Measurements from ENCODE around the gene SRC. TPM values are rescaled to one million over a fixed set of nuclear protein-coding genes. Genes with fewer than 3 reads are reported as not detected.

The SRC gene
- polyA plus RNA-seq, 1 donor = 165 TPM

- Histone ChIP-seq H3K27ac (ENCODE audit: low read length) (no peak overlapping the region), H3K36me3 (ENCODE audit: control insufficient read depth, insufficient read depth, low read length) (no peaks in the 10 kb centered on the region), H3K27me3 (ENCODE audit: control insufficient read depth, insufficient read depth, low read length) (peaks cover 16% of the 10 kb centered on the region), H3K4me3 (ENCODE audit: low read length) (no peak overlapping the region), H3K4me1 (ENCODE audit: control insufficient read depth, insufficient read depth, low read length) (no peaks in the 10 kb centered on the region), H3K9me3 (ENCODE audit: control insufficient read depth, low read depth, low read length) (peaks cover 5% of the 10 kb centered on the region)
- no peak for DNase-seq
- 100% methylated on average over 1 of the region's 12 CpGs for WGBS (ENCODE audit: insufficient coverage, low lambda C conversion rate)
Measured at GRCh38 chr20:37431786-37432185, 85.8 kb downstream of the SRC start.

GRCh38 chr20:37432606-37433005 lies 86.7 kb downstream of the SRC start:
- Histone ChIP-seq H3K27ac (ENCODE audit: low read length) (no peak overlapping the region), H3K4me1 (ENCODE audit: control insufficient read depth, insufficient read depth, low read length) (no peaks in the 10 kb centered on the region), H3K4me3 (ENCODE audit: low read length) (no peak overlapping the region), H3K36me3 (ENCODE audit: control insufficient read depth, insufficient read depth, low read length) (no peaks in the 10 kb centered on the region), H3K27me3 (ENCODE audit: control insufficient read depth, insufficient read depth, low read length) (peaks cover 13% of the 10 kb centered on the region), H3K9me3 (ENCODE audit: control insufficient read depth, low read depth, low read length) (peaks cover 5% of the 10 kb centered on the region)
- DNase-seq = no peak
- WGBS (ENCODE audit: insufficient coverage, low lambda C conversion rate) = no CpG with 5 or more reads among the region's 1 CpG

- no peak overlapping the region for H3K27ac ChIP-seq (ENCODE audit: low read length)
- no peaks in the 10 kb centered on the region for H3K9me3 ChIP-seq (ENCODE audit: control insufficient read depth, low read depth, low read length)
- H3K4me1 ChIP-seq (ENCODE audit: control insufficient read depth, insufficient read depth, low read length) = no peaks in the 10 kb centered on the region
- 0% methylated on average over 1 of the region's 4 CpGs for WGBS (ENCODE audit: insufficient coverage, low lambda C conversion rate)
- H3K4me3 ChIP-seq (ENCODE audit: low read length) = no peak overlapping the region
- H3K27me3 ChIP-seq (ENCODE audit: control insufficient read depth, insufficient read depth, low read length) = peaks cover 6% of the 10 kb centered on the region
- no peaks in the 10 kb centered on the region for H3K36me3 ChIP-seq (ENCODE audit: control insufficient read depth, insufficient read depth, low read length)
- no peak for DNase-seq
Measured at GRCh38 chr20:37435607-37436006, 89.7 kb downstream of the SRC start.

- Histone ChIP-seq H3K4me3 (ENCODE audit: low read length) (no peak overlapping the region), H3K27ac (ENCODE audit: low read length) (no peak overlapping the region), H3K4me1 (ENCODE audit: control insufficient read depth, insufficient read depth, low read length) (no peaks in the 10 kb centered on the region), H3K36me3 (ENCODE audit: control insufficient read depth, insufficient read depth, low read length) (no peaks in the 10 kb centered on the region), H3K27me3 (ENCODE audit: control insufficient read depth, insufficient read depth, low read length) (peaks cover 6% of the 10 kb centered on the region), H3K9me3 (ENCODE audit: control insufficient read depth, low read depth, low read length) (no peaks in the 10 kb centered on the region)
- WGBS (ENCODE audit: insufficient coverage, low lambda C conversion rate) = 100% methylated on average over 1 of the region's 9 CpGs
- DNase-seq = no peak
Measured at GRCh38 chr20:37436527-37437186, 90.7 kb downstream of the SRC start.

- Histone ChIP-seq H3K36me3 (ENCODE audit: control insufficient read depth, insufficient read depth, low read length) (no peaks in the 10 kb centered on the region), H3K4me3 (ENCODE audit: low read length) (no peak overlapping the region), H3K9me3 (ENCODE audit: control insufficient read depth, low read depth, low read length) (no peaks in the 10 kb centered on the region), H3K27me3 (ENCODE audit: control insufficient read depth, insufficient read depth, low read length) (peaks cover 6% of the 10 kb centered on the region), H3K4me1 (ENCODE audit: control insufficient read depth, insufficient read depth, low read length) (no peaks in the 10 kb centered on the region), H3K27ac (ENCODE audit: low read length) (no peak overlapping the region)
- no CpG with 5 or more reads among the region's 8 CpGs for WGBS (ENCODE audit: insufficient coverage, low lambda C conversion rate)
- no peak for DNase-seq
Measured at GRCh38 chr20:37437676-37438075, 91.7 kb downstream of the SRC start.

GRCh38 chr20:37438464-37439222 lies 92.7 kb downstream of the SRC start:
- no peak overlapping the region for H3K4me3 ChIP-seq (ENCODE audit: low read length)
- peaks cover 3% of the 10 kb centered on the region for H3K27me3 ChIP-seq (ENCODE audit: control insufficient read depth, insufficient read depth, low read length)
- DNase-seq = no peak
- H3K4me1 ChIP-seq (ENCODE audit: control insufficient read depth, insufficient read depth, low read length) = no peaks in the 10 kb centered on the region
- no peaks in the 10 kb centered on the region for H3K9me3 ChIP-seq (ENCODE audit: control insufficient read depth, low read depth, low read length)
- H3K27ac ChIP-seq (ENCODE audit: low read length) = no peak overlapping the region
- no peaks in the 10 kb centered on the region for H3K36me3 ChIP-seq (ENCODE audit: control insufficient read depth, insufficient read depth, low read length)
- WGBS (ENCODE audit: insufficient coverage, low lambda C conversion rate) = no CpG with 5 or more reads among the region's 25 CpGs

- H3K36me3 ChIP-seq (ENCODE audit: control insufficient read depth, insufficient read depth, low read length) = no peaks in the 10 kb centered on the region
- DNase-seq = no peak
- no peak overlapping the region for H3K27ac ChIP-seq (ENCODE audit: low read length)
- peaks cover 3% of the 10 kb centered on the region for H3K27me3 ChIP-seq (ENCODE audit: control insufficient read depth, insufficient read depth, low read length)
- H3K9me3 ChIP-seq (ENCODE audit: control insufficient read depth, low read depth, low read length) = no peaks in the 10 kb centered on the region
- H3K4me3 ChIP-seq (ENCODE audit: low read length) = no peak overlapping the region
- no peaks in the 10 kb centered on the region for H3K4me1 ChIP-seq (ENCODE audit: control insufficient read depth, insufficient read depth, low read length)
- 91% methylated on average over 4 of the region's 23 CpGs for WGBS (ENCODE audit: insufficient coverage, low lambda C conversion rate)
Measured at GRCh38 chr20:37439223-37439933, 93.4 kb downstream of the SRC start.

- no peak for DNase-seq
- no peak overlapping the region for H3K4me3 ChIP-seq (ENCODE audit: low read length)
- WGBS (ENCODE audit: insufficient coverage, low lambda C conversion rate) = 96% methylated on average over 4 of the region's 4 CpGs
- H3K36me3 ChIP-seq (ENCODE audit: control insufficient read depth, insufficient read depth, low read length) = no peaks in the 10 kb centered on the region
- no peak overlapping the region for H3K27ac ChIP-seq (ENCODE audit: low read length)
- no peaks in the 10 kb centered on the region for H3K4me1 ChIP-seq (ENCODE audit: control insufficient read depth, insufficient read depth, low read length)
- H3K27me3 ChIP-seq (ENCODE audit: control insufficient read depth, insufficient read depth, low read length) = peaks cover 3% of the 10 kb centered on the region
- H3K9me3 ChIP-seq (ENCODE audit: control insufficient read depth, low read depth, low read length) = no peaks in the 10 kb centered on the region
Measured at GRCh38 chr20:37441023-37441422, 95.1 kb downstream of the SRC start.

- Histone ChIP-seq H3K4me1 (ENCODE audit: control insufficient read depth, insufficient read depth, low read length) (no peaks in the 10 kb centered on the region), H3K27ac (ENCODE audit: low read length) (no peak overlapping the region), H3K9me3 (ENCODE audit: control insufficient read depth, low read depth, low read length) (no peaks in the 10 kb centered on the region), H3K4me3 (ENCODE audit: low read length) (no peak overlapping the region), H3K36me3 (ENCODE audit: control insufficient read depth, insufficient read depth, low read length) (no peaks in the 10 kb centered on the region), H3K27me3 (ENCODE audit: control insufficient read depth, insufficient read depth, low read length) (peaks cover 3% of the 10 kb centered on the region)
- no CpG with 5 or more reads among the region's 1 CpG for WGBS (ENCODE audit: insufficient coverage, low lambda C conversion rate)
- DNase-seq = no peak
Measured at GRCh38 chr20:37442547-37442946, 96.6 kb downstream of the SRC start.

GRCh38 chr20:37442986-37443385 lies 97.0 kb downstream of the SRC start:
- H3K27me3 ChIP-seq (ENCODE audit: control insufficient read depth, insufficient read depth, low read length) = peaks cover 3% of the 10 kb centered on the region

More at GRCh38 chr20:37442986-37443385, 97.0 kb downstream of the SRC start:
- no peaks in the 10 kb centered on the region for H3K4me1 ChIP-seq (ENCODE audit: control insufficient read depth, insufficient read depth, low read length)
- no peaks in the 10 kb centered on the region for H3K9me3 ChIP-seq (ENCODE audit: control insufficient read depth, low read depth, low read length)
- no CpG with 5 or more reads among the region's 3 CpGs for WGBS (ENCODE audit: insufficient coverage, low lambda C conversion rate)
- no peak for DNase-seq
- H3K27ac ChIP-seq (ENCODE audit: low read length) = no peak overlapping the region
- no peaks in the 10 kb centered on the region for H3K36me3 ChIP-seq (ENCODE audit: control insufficient read depth, insufficient read depth, low read length)
- no peak overlapping the region for H3K4me3 ChIP-seq (ENCODE audit: low read length)

Measured in large intestine (tissue), 3 donors.